ENCODE data around the gene SMARCB1. TPM values are rescaled to one million over a fixed set of nuclear protein-coding genes. Genes with fewer than 3 reads are reported as not detected.
A peak's percentile ranks its signal among the peaks of the same experiment; 100 is the strongest.

Gene SMARCB1
- polyA plus RNA-seq, 1 of the 3 experiments (the other 2 are of a cell fraction), result 215 TPM

DNA sequence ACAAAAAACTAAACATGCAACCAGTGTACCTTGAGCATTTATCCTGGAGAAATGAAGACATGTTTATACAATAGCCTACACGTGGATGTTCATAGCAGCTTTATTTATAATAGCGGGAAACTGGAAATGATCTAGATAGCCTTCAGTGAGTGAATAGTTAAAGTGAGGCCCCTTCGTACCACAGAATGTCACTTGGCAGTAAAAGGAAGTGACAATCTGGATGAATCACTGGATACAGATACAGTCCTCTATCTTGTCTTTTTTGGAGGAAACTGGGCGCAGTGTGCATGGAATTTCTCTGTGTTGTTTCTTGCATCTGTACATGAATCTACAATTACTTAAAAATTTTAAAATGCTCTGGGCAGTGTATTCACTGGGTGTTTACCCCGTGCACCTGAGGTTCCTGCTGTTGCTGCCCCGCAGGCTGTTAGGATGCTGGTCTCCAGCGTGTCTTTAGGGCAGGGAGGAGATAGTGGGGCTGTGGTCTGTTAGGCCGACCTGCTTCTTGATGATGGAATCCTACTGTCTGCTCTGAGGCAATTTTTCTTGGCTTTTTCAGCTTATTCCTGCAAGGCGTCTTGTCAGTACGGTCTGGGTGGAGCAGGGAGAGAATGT is 28.9 kb downstream of the SMARCB1 start:
- Histone ChIP-seq H3K9me3 (no peaks in the 10 kb centered on the region), H4K20me1 (ENCODE audit: insufficient read depth) (no peaks in the 10 kb centered on the region), H2AFZ (ENCODE audit: low read depth) (no peak overlapping the region), H3K27me3 (ENCODE audit: insufficient read depth) (no peaks in the 10 kb centered on the region), H3K9me2 (no peaks in the 10 kb centered on the region), H3F3A (replicated peaks; ENCODE audit: insufficient read depth) (peaks cover 7% of the 10 kb centered on the region), H3K79me2 (ENCODE audit: insufficient read depth) (0 out of 2 replicates have a peak, but pooled peaks cover 3% of the 10 kb centered on the region), H3K36me3 (replicated peaks in 1 of 2; ENCODE audit: control insufficient read depth in 1 of 2, insufficient read depth in 2 of 2, low read length in 1 of 2) (peaks cover 33 to 56% of the 10 kb centered on the region in 2 experiments), H3K9ac (no peak overlapping the region), H3K27ac (ENCODE audit: low read depth in 2 of 2, low read length in 1 of 2) (peak overlapping the region in 1 of 2 experiments; percentile 13; a peak in 1 of 4 replicates), H3K4me1 (ENCODE audit: control insufficient read depth in 1 of 2, insufficient read depth in 2 of 2, low read depth in 1 of 2, low read length in 1 of 2) (peaks cover 0 to 8% of the 10 kb centered on the region in 2 experiments; a peak in 1 of 4 replicates), H3K4me2 (no peak overlapping the region), H3K4me3 (ENCODE audit: low read depth in 2 of 2, low read length in 1 of 2) (no peak overlapping the region)
- ChIA-PET POLR2A (no interaction called here), CTCF (interaction anchor here (1.3 to 1.4 kb wide), 2 partner anchors 33 to 42 kb away, joined by 3 to 8 read pairs; partner anchors contain the start of gene SLC2A11)
- WGBS (ENCODE audit: low lambda C conversion rate), result 74% methylated on average over 10 of the region's 10 CpGs
- DNase-seq, result no peak
- TF ChIP-seq TEAD4 (IDR thresholded peaks at IDR 0.05; ENCODE audit: borderline replicate concordance, insufficient read depth), result no peak
- no peak for TF ChIP-seq USF1 (IDR thresholded peaks at IDR 0.05; ENCODE audit: borderline replicate concordance, low read depth)
- TF ChIP-seq NFIC (IDR thresholded peaks at IDR 0.05; ENCODE audit: borderline replicate concordance), result no peak
- no peak for TF ChIP-seq FOXJ3 (CRISPR knock-in tag; IDR thresholded peaks at IDR 0.05)

- TF ChIP-seq TEAD4 (IDR thresholded peaks at IDR 0.05; ENCODE audit: borderline replicate concordance, insufficient read depth), result no peak
- TF ChIP-seq FOXJ3 (CRISPR knock-in tag; IDR thresholded peaks at IDR 0.05), result no peak
- TF ChIP-seq MXI1 (IDR thresholded peaks at IDR 0.05; ENCODE audit: low read depth, low read length), result no peak
- TF ChIP-seq RXRA (IDR thresholded peaks at IDR 0.05; ENCODE audit: borderline replicate concordance, low read depth), result no peak
- TF ChIP-seq FOXM1 (IDR thresholded peaks at IDR 0.05; ENCODE audit: low read depth), result no peak
- TF ChIP-seq SMC3 (IDR thresholded peaks at IDR 0.05; ENCODE audit: low read depth, low read length), result no peak
- TF ChIP-seq CTCF (IDR thresholded peaks at IDR 0.05), result no peak
- no peak for TF ChIP-seq POLR2AphosphoS5 (IDR thresholded peaks at IDR 0.05; ENCODE audit: low read depth, low read length)
- no peak for TF ChIP-seq YY1 (IDR thresholded peaks at IDR 0.05; ENCODE audit: low read depth)
- TF ChIP-seq GATA2 (CRISPR knock-in tag; IDR thresholded peaks at IDR 0.05), result no peak
- TF ChIP-seq EZH2phosphoT487 (IDR thresholded peaks at IDR 0.05; ENCODE audit: borderline replicate concordance, low read depth), result no peak
- no peak for TF ChIP-seq IRF3 (IDR thresholded peaks at IDR 0.05; ENCODE audit: low read depth, low read length)
- H3K27ac ChIP-seq (ENCODE audit: low read depth in 2 of 2, low read length in 1 of 2), result peak overlapping the region in 1 of 2 experiments; percentile 13; a peak in 1 of 4 replicates
- CTCF ChIA-PET, result interaction anchor here (1.3 to 1.4 kb wide), 2 partner anchors 33 to 41 kb away, joined by 3 to 8 read pairs; partner anchors contain the start of gene SLC2A11
These were observed 29.6 kb downstream of the SMARCB1 start for GRCh38 chr22:23816156-23816976.

More at GRCh38 chr22:23816156-23816976, 29.6 kb downstream of the SMARCB1 start:
- peak; percentile 30 for DNase-seq
- Histone ChIP-seq H3K4me1 (ENCODE audit: control insufficient read depth in 1 of 2, insufficient read depth in 2 of 2, low read depth in 1 of 2, low read length in 1 of 2) (peaks cover 0 to 11% of the 10 kb centered on the region in 2 experiments; a peak in 1 of 4 replicates), H3K9me3 (no peaks in the 10 kb centered on the region), H4K20me1 (ENCODE audit: insufficient read depth) (no peaks in the 10 kb centered on the region), H3K36me3 (replicated peaks in 1 of 2; ENCODE audit: control insufficient read depth in 1 of 2, insufficient read depth in 2 of 2, low read length in 1 of 2) (peaks cover 34 to 56% of the 10 kb centered on the region in 2 experiments), H3K9ac (no peak overlapping the region), H3K79me2 (ENCODE audit: insufficient read depth) (0 out of 2 replicates have a peak, but pooled peaks cover 3% of the 10 kb centered on the region), H3K27me3 (ENCODE audit: insufficient read depth) (no peaks in the 10 kb centered on the region), H2AFZ (ENCODE audit: low read depth) (no peak overlapping the region), H3K4me2 (no peak overlapping the region), H3F3A (replicated peaks; ENCODE audit: insufficient read depth) (peaks cover 4% of the 10 kb centered on the region), H3K9me2 (no peaks in the 10 kb centered on the region), H3K4me3 (ENCODE audit: low read depth in 2 of 2, low read length in 1 of 2) (no peak overlapping the region)
- POLR2A ChIA-PET, result no interaction called here
- WGBS (ENCODE audit: low lambda C conversion rate), result 91% methylated on average over 16 of the region's 18 CpGs

Data from SK-N-SH (cell line).